ENCODE measurements around the gene C16orf96. TPM values are rescaled to one million over a fixed set of nuclear protein-coding genes. Genes with fewer than 3 reads are reported as not detected.
A peak's percentile ranks its signal among the peaks of the same experiment; 100 is the strongest.

Gene C16orf96
- 0.38 and 0.41 TPM in 2 replicates for total RNA-seq (2014; rRNA removed; shearing (Covaris generic))

GRCh38 chr16:4556112-4556511 is at the start of gene C16orf96:
Gene C16orf96 (plus strand): TSS chr16:4556340. CDS start chr16:4556490, 150 bp downstream.
- Histone ChIP-seq H3K4me3 (ENCODE audit: insufficient read depth, low read depth, low read length) (no peak within 1 kb of the TSS), H3K36me3 (replicated peaks; ENCODE audit: control insufficient read depth, insufficient read depth, low read length) (no peaks in the 10 kb centered on the region), H3K27me3 (ENCODE audit: control insufficient read depth, insufficient read depth, low read length) (no peaks in the 10 kb centered on the region)
- no peak for DNase-seq

GRCh38 chr16:4506450-4506849 is 49.7 kb upstream of the C16orf96 start:
- DNase-seq, result peak; percentile 82
- Histone ChIP-seq H3K36me3 (replicated peaks; ENCODE audit: control insufficient read depth, insufficient read depth, low read length) (peaks cover 16% of the 10 kb centered on the region), H3K27me3 (ENCODE audit: control insufficient read depth, insufficient read depth, low read length) (no peaks in the 10 kb centered on the region), H3K4me3 (ENCODE audit: insufficient read depth, low read depth, low read length) (no peak overlapping the region)

- H3K27me3 ChIP-seq (ENCODE audit: control insufficient read depth, insufficient read depth, low read length), result no peaks in the 10 kb centered on the region
- peaks cover 22% of the 10 kb centered on the region for H3K36me3 ChIP-seq (replicated peaks; ENCODE audit: control insufficient read depth, insufficient read depth, low read length)
- DNase-seq, result no peak
- no peak overlapping the region for H3K4me3 ChIP-seq (ENCODE audit: insufficient read depth, low read depth, low read length)
Measured at GRCh38 chr16:4507588-4508345, 48.4 kb upstream of the C16orf96 start.

GRCh38 chr16:4508806-4509205 is 47.3 kb upstream of the C16orf96 start:
- H3K4me3 ChIP-seq (ENCODE audit: insufficient read depth, low read depth, low read length), result no peak overlapping the region
- DNase-seq, result no peak
- peaks cover 22% of the 10 kb centered on the region for H3K36me3 ChIP-seq (replicated peaks; ENCODE audit: control insufficient read depth, insufficient read depth, low read length)
- H3K27me3 ChIP-seq (ENCODE audit: control insufficient read depth, insufficient read depth, low read length), result no peaks in the 10 kb centered on the region

GRCh38 chr16:4509420-4509819 is 46.7 kb upstream of the C16orf96 start:
- Histone ChIP-seq H3K36me3 (replicated peaks; ENCODE audit: control insufficient read depth, insufficient read depth, low read length) (peaks cover 22% of the 10 kb centered on the region), H3K4me3 (ENCODE audit: insufficient read depth, low read depth, low read length) (no peak overlapping the region), H3K27me3 (ENCODE audit: control insufficient read depth, insufficient read depth, low read length) (no peaks in the 10 kb centered on the region)
- no peak for DNase-seq

- H3K27me3 ChIP-seq (ENCODE audit: control insufficient read depth, insufficient read depth, low read length), result no peaks in the 10 kb centered on the region
- no peak for DNase-seq
Measured at GRCh38 chr16:4510131-4510530, 46.0 kb upstream of the C16orf96 start.

GRCh38 chr16:4510747-4511426 is 45.3 kb upstream of the C16orf96 start:
- Histone ChIP-seq H3K36me3 (replicated peaks; ENCODE audit: control insufficient read depth, insufficient read depth, low read length) (peaks cover 22% of the 10 kb centered on the region), H3K4me3 (ENCODE audit: insufficient read depth, low read depth, low read length) (no peak overlapping the region), H3K27me3 (ENCODE audit: control insufficient read depth, insufficient read depth, low read length) (no peaks in the 10 kb centered on the region)
- DNase-seq, result no peak

More at GRCh38 chr16:4510131-4510530, 46.0 kb upstream of the C16orf96 start:
- H3K36me3 ChIP-seq (replicated peaks; ENCODE audit: control insufficient read depth, insufficient read depth, low read length), result peaks cover 22% of the 10 kb centered on the region
- no peak overlapping the region for H3K4me3 ChIP-seq (ENCODE audit: insufficient read depth, low read depth, low read length)

- no peak overlapping the region for H3K4me3 ChIP-seq (ENCODE audit: insufficient read depth, low read depth, low read length)
- H3K27me3 ChIP-seq (ENCODE audit: control insufficient read depth, insufficient read depth, low read length), result no peaks in the 10 kb centered on the region
- DNase-seq, result peak; percentile 94
- peaks cover 22% of the 10 kb centered on the region for H3K36me3 ChIP-seq (replicated peaks; ENCODE audit: control insufficient read depth, insufficient read depth, low read length)
Measured at GRCh38 chr16:4511441-4512082, 44.6 kb upstream of the C16orf96 start.

- no peak overlapping the region for H3K4me3 ChIP-seq (ENCODE audit: insufficient read depth, low read depth, low read length)
- no peak for DNase-seq
- peaks cover 20% of the 10 kb centered on the region for H3K36me3 ChIP-seq (replicated peaks; ENCODE audit: control insufficient read depth, insufficient read depth, low read length)
- no peaks in the 10 kb centered on the region for H3K27me3 ChIP-seq (ENCODE audit: control insufficient read depth, insufficient read depth, low read length)
Measured at GRCh38 chr16:4512473-4512872, 43.7 kb upstream of the C16orf96 start.

- Histone ChIP-seq H3K27me3 (ENCODE audit: control insufficient read depth, insufficient read depth, low read length) (no peaks in the 10 kb centered on the region), H3K4me3 (ENCODE audit: insufficient read depth, low read depth, low read length) (no peak overlapping the region), H3K36me3 (replicated peaks; ENCODE audit: control insufficient read depth, insufficient read depth, low read length) (peaks cover 15% of the 10 kb centered on the region)
- DNase-seq, result no peak
Measured at GRCh38 chr16:4513086-4513860, 42.9 kb upstream of the C16orf96 start.

GRCh38 chr16:4513881-4514280 is 42.3 kb upstream of the C16orf96 start:
- DNase-seq, result peak; percentile 36
- Histone ChIP-seq H3K36me3 (replicated peaks; ENCODE audit: control insufficient read depth, insufficient read depth, low read length) (peaks cover 15% of the 10 kb centered on the region), H3K4me3 (ENCODE audit: insufficient read depth, low read depth, low read length) (no peak overlapping the region), H3K27me3 (ENCODE audit: control insufficient read depth, insufficient read depth, low read length) (no peaks in the 10 kb centered on the region)

GRCh38 chr16:4514606-4515005 is 41.5 kb upstream of the C16orf96 start:
- DNase-seq, result peak; percentile 64
- no peaks in the 10 kb centered on the region for H3K27me3 ChIP-seq (ENCODE audit: control insufficient read depth, insufficient read depth, low read length)
- H3K4me3 ChIP-seq (ENCODE audit: insufficient read depth, low read depth, low read length), result no peak overlapping the region
- H3K36me3 ChIP-seq (replicated peaks; ENCODE audit: control insufficient read depth, insufficient read depth, low read length), result peaks cover 12% of the 10 kb centered on the region

GRCh38 chr16:4515611-4516233 is 40.4 kb upstream of the C16orf96 start:
- H3K27me3 ChIP-seq (ENCODE audit: control insufficient read depth, insufficient read depth, low read length), result no peaks in the 10 kb centered on the region
- DNase-seq, result no peak
- no peak overlapping the region for H3K4me3 ChIP-seq (ENCODE audit: insufficient read depth, low read depth, low read length)
- peaks cover 8% of the 10 kb centered on the region for H3K36me3 ChIP-seq (replicated peaks; ENCODE audit: control insufficient read depth, insufficient read depth, low read length)
